Stomach (tissue), 9 donors: ENCODE measurements around the gene EDIL3. TPM values are rescaled to one million over a fixed set of nuclear protein-coding genes. Genes with fewer than 3 reads are reported as not detected.

Experiments used
- DNase-seq, 2 donors: peaks; one replicate each; pipeline versions ENCODE4 v3.0.0 to v3.0.0-alpha.2; 2013 to 2019
- H3K27ac ChIP-seq, 5 donors: fragments of 200-600 bp in 4 of 5; sonication (generic) in 4 of 5; one replicate each; pipeline ENCODE4 v1.5.1; 2013 to 2019; ENCODE audit warnings: mild to moderate bottlenecking in 1 of 5, moderate library complexity in 1 of 5
- H3K27me3 ChIP-seq, 3 donors: fragments of 200-600 bp; sonication (generic); one replicate each; pipeline ENCODE4 v1.5.1; 2017 to 2019; ENCODE audit warnings: mixed run types in 1 of 3
- H3K36me3 ChIP-seq, 4 donors: fragments of 200-600 bp; sonication (generic); 1 replicate in 3 of 4; 2 replicates in 1 of 4; pipeline ENCODE4 v1.5.1; 2016 to 2019
- H3K4me1 ChIP-seq, 4 donors: fragments of 200-600 bp; sonication (generic); one replicate each; pipeline ENCODE4 v1.5.1; 2016 to 2019
- H3K4me3 ChIP-seq, 4 donors: fragments of 200-600 bp; sonication (generic) in 3 of 4; one replicate each; pipeline ENCODE4 v1.5.1; 2016 to 2019; ENCODE audit warnings: mild to moderate bottlenecking in 1 of 4
- H3K9me3 ChIP-seq, 4 donors: fragments of 200-600 bp; sonication (generic); one replicate each; pipeline ENCODE4 v1.5.1; 2016 to 2019
- EP300 ChIP-seq: sonication (generic); formaldehyde crosslinking; IDR thresholded peaks from one replicate; pipeline ENCODE4 v1.6.1; 2017; ENCODE audit warnings: antibody characterized with exemption
- POLR2A ChIP-seq, 4 donors: fragments of 450-650 bp; IDR thresholded peaks; one replicate each; pipeline ENCODE4 v1.6.1; 2016; ENCODE audit warnings: antibody characterized with exemption in 4 of 4, control low read depth in 2 of 4, mild to moderate bottlenecking in 1 of 4, moderate library complexity in 1 of 4
- POLR2AphosphoS5 ChIP-seq, 3 donors: sonication (generic); formaldehyde crosslinking; IDR thresholded peaks; one replicate each; pipeline ENCODE4 v1.6.1; 2016; ENCODE audit warnings: antibody characterized with exemption in 3 of 3
- WGBS, 5 donors: extraction: QIAGEN DNeasy Blood & Tissue Kit in 3 of 5; methylation state at CpG; one replicate each; pipeline versions ENCODE4 v1.1.5 to v1.1.7; 2013 to 2018; 5-methylcytosine and 5-hydroxymethylcytosine counted together
- intact Hi-C: fragments of 100-400 bp; cut with DNase I; formaldehyde crosslinking; loops from one replicate; pipeline ENCODE4 v1.15.1; 2023; ENCODE audit warnings: low total_unique reads
- polyA plus RNA-seq, 3 donors: library from polyadenylated mRNA; stranded (reverse); fragments of 200-250 nt; gene quantifications; one replicate each; pipeline ENCODE4 v1.2.3, GENCODE V29; 2013
- total RNA-seq, 5 donors: library from RNA; depleted of rRNA; stranded (reverse); fragments of >200 nt; gene quantifications; one replicate each; pipeline versions ENCODE4 v1.1.0 to v1.2.3, GENCODE V29; 2014 to 2016
- TF ChIP-seq, protein P1 (sequence below), 7 experiments: fragments of 450-650 bp in 4 of 7; fragments of 200-600 bp in 3 of 7; sonication (generic) in 3 of 7; IDR thresholded peaks; one replicate each; pipeline ENCODE4 v1.5.1; 2016 to 2019; ENCODE audit warnings: antibody characterized with exemption in 7 of 7, control low read depth in 2 of 7, mild to moderate bottlenecking in 1 of 7
- donor health status: healthy with polysubstance abuse.
- donor health status: Bipolar disorder and iron deficiency.
- donor health status: healthy.

Gene EDIL3
- total and polyA plus RNA-seq, 8 donors, result 2.3 to 75.0 (median 14.4) TPM

DNA sequence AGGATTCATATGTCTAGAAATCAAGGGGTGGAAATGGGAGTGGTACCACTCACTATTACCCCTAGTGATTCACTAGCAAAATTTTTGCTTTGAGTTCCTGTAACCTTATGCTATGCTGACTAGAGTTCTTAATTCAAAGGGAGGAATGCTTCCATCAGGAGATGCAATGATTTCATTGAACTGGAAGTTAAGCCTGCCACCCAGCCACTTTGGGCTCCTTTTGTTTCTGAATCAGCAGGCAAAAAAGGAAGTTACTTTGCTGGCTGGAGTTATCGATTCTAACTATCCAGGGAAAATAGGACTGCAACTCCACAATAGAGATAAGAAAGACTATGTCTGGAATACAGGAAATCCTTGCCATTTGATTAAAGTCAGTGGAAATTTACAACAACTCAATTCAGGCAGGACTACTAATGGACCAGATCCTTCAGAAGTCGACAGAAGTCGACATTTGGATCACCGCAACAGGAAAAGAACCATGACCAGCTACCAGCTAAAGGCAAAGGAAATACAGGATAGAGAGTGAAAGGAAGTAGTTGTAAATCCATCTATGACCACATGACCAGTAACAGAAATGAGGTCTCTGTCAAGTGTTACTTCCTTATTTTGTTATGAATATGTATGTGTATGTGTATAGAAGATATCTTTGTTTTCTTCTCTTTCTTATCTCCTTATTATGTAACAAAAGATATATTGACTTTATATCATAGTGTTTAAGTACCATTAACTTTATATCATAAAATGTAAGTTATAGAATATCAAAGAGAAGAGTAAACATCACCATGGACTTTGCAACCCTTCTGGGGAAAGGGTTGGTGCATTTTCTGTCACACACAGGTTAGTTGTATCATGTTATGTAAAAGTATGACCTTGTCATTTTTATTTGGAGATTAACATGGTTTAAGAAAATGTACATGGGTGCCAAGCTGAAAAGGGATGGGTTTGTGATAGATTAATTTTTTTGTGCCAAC lies 465.3 kb downstream of the EDIL3 start:
- Histone ChIP-seq H3K27ac (no peak overlapping the region), H3K36me3 (no peaks in the 10 kb centered on the region), H3K4me1 (no peaks in the 10 kb centered on the region), H3K9me3 (peaks cover 0 to 6% (median 3%) of the 10 kb centered on the region in 4 donors), H3K27me3 (no peaks in the 10 kb centered on the region), H3K4me3 (no peak overlapping the region)
- TF ChIP-seq POLR2A (IDR thresholded peaks at IDR 0.05) (no peak), EP300 (no peak), POLR2AphosphoS5 (IDR thresholded peaks at IDR 0.05) (no peak)
- TF ChIP-seq, protein P1, sequence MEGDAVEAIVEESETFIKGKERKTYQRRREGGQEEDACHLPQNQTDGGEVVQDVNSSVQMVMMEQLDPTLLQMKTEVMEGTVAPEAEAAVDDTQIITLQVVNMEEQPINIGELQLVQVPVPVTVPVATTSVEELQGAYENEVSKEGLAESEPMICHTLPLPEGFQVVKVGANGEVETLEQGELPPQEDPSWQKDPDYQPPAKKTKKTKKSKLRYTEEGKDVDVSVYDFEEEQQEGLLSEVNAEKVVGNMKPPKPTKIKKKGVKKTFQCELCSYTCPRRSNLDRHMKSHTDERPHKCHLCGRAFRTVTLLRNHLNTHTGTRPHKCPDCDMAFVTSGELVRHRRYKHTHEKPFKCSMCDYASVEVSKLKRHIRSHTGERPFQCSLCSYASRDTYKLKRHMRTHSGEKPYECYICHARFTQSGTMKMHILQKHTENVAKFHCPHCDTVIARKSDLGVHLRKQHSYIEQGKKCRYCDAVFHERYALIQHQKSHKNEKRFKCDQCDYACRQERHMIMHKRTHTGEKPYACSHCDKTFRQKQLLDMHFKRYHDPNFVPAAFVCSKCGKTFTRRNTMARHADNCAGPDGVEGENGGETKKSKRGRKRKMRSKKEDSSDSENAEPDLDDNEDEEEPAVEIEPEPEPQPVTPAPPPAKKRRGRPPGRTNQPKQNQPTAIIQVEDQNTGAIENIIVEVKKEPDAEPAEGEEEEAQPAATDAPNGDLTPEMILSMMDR (IDR thresholded peaks at IDR 0.05), result no peak
- DNase-seq, result no peak
- WGBS, 5 donors, result 63 to 80% (median 67%) methylated on average over 4 of the region's 4 CpGs
- intact Hi-C loops, result no loop called here

DNA sequence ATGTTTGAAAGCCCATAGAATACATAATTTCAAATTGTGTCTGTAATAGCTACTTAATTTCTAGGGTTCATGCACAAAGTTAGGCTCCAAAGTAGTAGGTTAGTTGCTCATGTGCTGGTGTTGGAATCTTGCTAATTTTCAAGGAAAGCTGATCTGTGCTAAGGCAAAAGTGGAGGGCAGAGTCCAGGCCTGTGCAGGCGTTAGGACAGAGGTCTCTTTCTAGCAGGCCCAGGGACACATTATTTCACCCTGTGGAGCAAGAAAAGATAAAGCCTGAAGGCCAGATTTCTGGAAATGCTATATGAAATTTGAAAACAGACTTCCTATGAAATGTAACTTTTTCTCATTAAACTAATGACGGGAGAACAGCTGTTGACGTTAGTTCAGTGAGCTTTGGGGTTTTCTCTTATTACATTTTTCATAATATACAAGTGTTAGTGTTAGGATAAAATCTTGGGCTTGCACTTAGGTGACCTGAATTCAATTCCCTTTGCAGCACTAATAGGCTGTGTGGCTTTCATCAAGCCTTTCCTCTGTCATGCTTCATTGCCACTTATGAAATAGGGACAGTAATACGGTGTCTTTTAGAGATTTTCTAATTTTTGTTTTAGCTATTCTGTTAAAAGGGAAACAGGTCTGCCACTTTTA lies 467.3 kb downstream of the EDIL3 start:
- DNase-seq, result no peak
- TF ChIP-seq, protein P1 (IDR thresholded peaks at IDR 0.05), result no peak
- TF ChIP-seq POLR2AphosphoS5 (IDR thresholded peaks at IDR 0.05), result no peak
- no peak for TF ChIP-seq EP300
- TF ChIP-seq POLR2A (IDR thresholded peaks at IDR 0.05), result no peak
- Histone ChIP-seq H3K27me3 (no peaks in the 10 kb centered on the region), H3K4me1 (no peaks in the 10 kb centered on the region), H3K27ac (no peak overlapping the region), H3K4me3 (no peak overlapping the region), H3K9me3 (no peaks in the 10 kb centered on the region), H3K36me3 (no peaks in the 10 kb centered on the region)
- WGBS, 5 donors, result 55 to 80% (median 77%) methylated on average over 4 of the region's 4 CpGs
- intact Hi-C loops, result no loop called here

DNA sequence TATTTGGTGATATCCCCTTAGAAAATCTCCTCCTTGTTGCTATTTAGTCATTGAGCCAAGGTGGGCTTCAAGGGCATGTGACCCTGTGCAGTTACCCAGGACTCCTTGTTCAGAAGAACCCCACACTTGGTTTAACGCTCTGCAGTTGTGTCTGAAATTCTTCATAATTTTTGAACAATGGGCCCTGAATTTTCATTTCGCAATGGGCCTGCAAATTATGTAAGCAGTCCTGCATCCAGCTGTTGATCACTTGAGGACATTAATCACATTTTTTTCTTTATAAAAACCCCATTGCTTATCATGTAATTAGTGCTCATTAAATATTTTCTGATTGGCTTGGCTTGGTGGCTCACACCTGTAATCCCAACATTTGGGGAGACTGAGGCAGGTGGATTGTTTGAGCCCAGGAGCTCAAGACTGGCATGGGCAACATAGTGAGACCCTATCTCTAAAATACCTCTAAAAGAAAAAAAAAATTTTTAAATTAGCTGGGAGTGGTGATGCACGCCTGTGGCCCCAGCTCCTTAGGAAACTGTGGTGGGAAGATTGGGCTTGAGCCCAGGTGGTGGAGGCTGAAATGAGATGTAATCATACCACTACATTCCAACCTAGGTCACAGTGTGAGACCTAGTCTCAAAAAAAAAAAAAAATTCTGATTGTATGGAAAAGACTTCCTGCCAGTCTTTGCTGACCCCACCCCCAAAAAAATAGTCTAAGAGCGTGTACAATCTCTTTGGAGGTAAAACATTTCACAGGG lies 469.8 kb downstream of the EDIL3 start:
- intact Hi-C loops, result no loop called here
- Histone ChIP-seq H3K27ac (no peak overlapping the region), H3K4me3 (no peak overlapping the region), H3K36me3 (no peaks in the 10 kb centered on the region), H3K4me1 (no peaks in the 10 kb centered on the region), H3K9me3 (no peaks in the 10 kb centered on the region), H3K27me3 (no peaks in the 10 kb centered on the region)
- 79 to 93% (median 87%) methylated on average over 4 of the region's 4 CpGs for WGBS, 5 donors
- TF ChIP-seq POLR2AphosphoS5 (IDR thresholded peaks at IDR 0.05) (no peak), EP300 (no peak), POLR2A (IDR thresholded peaks at IDR 0.05) (no peak)
- TF ChIP-seq, protein P1 (IDR thresholded peaks at IDR 0.05), result no peak
- no peak for DNase-seq

DNA sequence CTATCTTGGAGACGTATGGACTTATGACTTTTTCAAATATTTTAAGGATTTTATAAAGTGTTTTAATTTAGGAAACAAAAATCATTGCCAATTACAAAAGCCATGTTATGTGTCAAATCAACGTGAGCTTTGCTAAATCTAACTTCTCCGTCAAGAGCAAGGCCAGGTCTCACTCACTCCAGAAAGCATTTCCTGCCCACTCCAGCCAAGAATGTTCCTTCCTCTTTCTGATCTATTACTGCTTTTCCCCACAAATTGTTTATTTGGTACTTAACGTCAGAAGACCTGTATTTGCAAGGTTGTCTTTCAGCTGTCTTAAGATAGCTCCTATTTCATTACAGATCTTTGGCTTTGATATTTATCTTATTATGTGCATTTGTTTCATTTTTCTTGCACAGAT lies 470.5 kb downstream of the EDIL3 start:
- intact Hi-C loops, result no loop called here
- WGBS, 5 donors, result 44 to 55% (median 48%) methylated on average over 4 of the region's 4 CpGs

More for the DNA sequence above, 470.5 kb downstream of the EDIL3 start:
- Histone ChIP-seq H3K27me3 (no peaks in the 10 kb centered on the region), H3K9me3 (no peaks in the 10 kb centered on the region), H3K4me3 (no peak overlapping the region), H3K36me3 (no peaks in the 10 kb centered on the region), H3K27ac (no peak overlapping the region), H3K4me1 (no peaks in the 10 kb centered on the region)
- TF ChIP-seq EP300 (no peak), POLR2A (IDR thresholded peaks at IDR 0.05) (no peak), POLR2AphosphoS5 (IDR thresholded peaks at IDR 0.05) (no peak)
- TF ChIP-seq, protein P1 (IDR thresholded peaks at IDR 0.05), result no peak
- no peak for DNase-seq
